Upper lobe of left lung (tissue), 4 donors: ENCODE measurements around the gene CLDN15.

Experiments used
- CTCF ChIP-seq, 6 experiments: fragments of 450-650 bp in 4 of 6; fragments of 200-600 bp in 2 of 6; sonication (generic) in 2 of 6; IDR thresholded peaks; one replicate each; pipeline ENCODE4 v1.5.1; 2016 to 2019; ENCODE audit warnings: antibody characterized with exemption in 6 of 6
- EP300 ChIP-seq, 4 donors: sonication (generic); formaldehyde crosslinking; IDR thresholded peaks; one replicate each; pipeline ENCODE4 v1.5.1; 2017; ENCODE audit warnings: antibody characterized with exemption in 4 of 4, control low read depth in 2 of 4
- POLR2A ChIP-seq, 4 donors: fragments of 450-650 bp; IDR thresholded peaks; one replicate each; pipeline ENCODE4 v1.5.1; 2016 to 2017; ENCODE audit warnings: antibody characterized with exemption in 4 of 4, mild to moderate bottlenecking in 2 of 4
- POLR2AphosphoS5 ChIP-seq, 2 donors: sonication (generic); formaldehyde crosslinking; IDR thresholded peaks; one replicate each; pipeline ENCODE4 v1.5.1; 2017; ENCODE audit warnings: antibody characterized with exemption in 2 of 2

GRCh38 chr7:101201695-101202602 lies 35.7 kb downstream of the CLDN15 start:
- TF ChIP-seq CTCF (IDR thresholded peaks at IDR 0.05) (no peak), POLR2A (IDR thresholded peaks at IDR 0.05) (no peak), POLR2AphosphoS5 (IDR thresholded peaks at IDR 0.05) (no peak), EP300 (IDR thresholded peaks at IDR 0.05) (no peak)
